Adrenal gland (tissue), 5 donors: ENCODE data around the gene MNDA.

Source experiments
- CTCF ChIP-seq, 6 experiments: fragments of 450-650 bp in 4 of 6; fragments of 200-600 bp in 2 of 6; sonication (generic) in 1 of 6; IDR thresholded peaks; 1 replicate in 5 of 6; 2 replicates in 1 of 6; pipeline versions ENCODE4 v1.5.1 to v1.8.0; 2016 to 2021; ENCODE audit warnings: antibody characterized with exemption in 6 of 6, mild to moderate bottlenecking in 2 of 6, moderate library complexity in 1 of 6
- POLR2A ChIP-seq, 2 donors: fragments of 450-650 bp; IDR thresholded peaks; one replicate each; pipeline ENCODE4 v1.6.1; 2017; ENCODE audit warnings: antibody characterized with exemption in 2 of 2, mild to moderate bottlenecking in 2 of 2, moderate library complexity in 1 of 2
- donor health status: DM: no; HTN: no; CAD: no.

GRCh38 chr1:158898722-158899121, 67.6 kb downstream of the MNDA start:
- TF ChIP-seq POLR2A (IDR thresholded peaks at IDR 0.05) (no peak), CTCF (IDR thresholded peaks at IDR 0.05) (no peak)
